ENCODE data around the gene MSRB2.

GRCh38 chr10:23171232-23171876 is 76.0 kb downstream of the MSRB2 start:
- no peak for TF ChIP-seq CTCF (IDR thresholded peaks at IDR 0.05)
- no peak for TF ChIP-seq EP300 (IDR thresholded peaks at IDR 0.05)
- TF ChIP-seq POLR2AphosphoS5 (IDR thresholded peaks at IDR 0.05): no peak
- no peak for TF ChIP-seq POLR2A (IDR thresholded peaks at IDR 0.05)

Data from suprapubic skin (tissue), 4 donors.